Measurements from ENCODE around the gene UBN2. TPM values are rescaled to one million over a fixed set of nuclear protein-coding genes. Genes with fewer than 3 reads are reported as not detected.

UBN2 gene
- total RNA-seq, 2 experiments from 2014 or later: 7.2 to 19.9 TPM

- intact Hi-C loops (cut with micrococcal nuclease; ENCODE audit: unreplicated experiment): no loop called here
- ChIA-PET POLR2A (interaction anchor here (0.7 kb wide), 1 partner anchor 225 kb away, joined by 3 read pairs; no protein-coding TSS in a partner anchor), CTCF (ENCODE audit: unreplicated experiment) (no interaction called here)
- H3K36me3 ChIP-seq (ENCODE audit: insufficient read depth, low read length): peaks cover 64% of the 10 kb centered on the region
- H3K27ac ChIP-seq (ENCODE audit: low read depth, low read length, poor library complexity, severe bottlenecking): no peak overlapping the region
- BruUV-seq (replicated peaks): no TSS peak
- H3K4me1 ChIP-seq (ENCODE audit: insufficient read depth, low read length, poor library complexity, severe bottlenecking): no peaks in the 10 kb centered on the region
- no peak for DNase-seq (ENCODE audit: low spot score)
- H2AFZ ChIP-seq (ENCODE audit: low read length): no peak overlapping the region
- no peak for TF ChIP-seq CTCF (conservative IDR thresholded peaks at IDR 0.05; ENCODE audit: low read length)
- TF ChIP-seq EZH2phosphoT487 (IDR thresholded peaks at IDR 0.05; ENCODE audit: borderline replicate concordance, low read depth, low read length): no peak
- H3K79me2 ChIP-seq (ENCODE audit: insufficient read depth, low read depth, low read length): no peaks in the 10 kb centered on the region
- H3K4me3 ChIP-seq (ENCODE audit: low read depth, low read length, poor library complexity, severe bottlenecking): no peak overlapping the region
- no peaks in the 10 kb centered on the region for H4K20me1 ChIP-seq (ENCODE audit: insufficient read depth, low read length)
- H3K4me2 ChIP-seq (ENCODE audit: low read length): no peak overlapping the region
- no peaks in the 10 kb centered on the region for H3K9me2 ChIP-seq (ENCODE audit: insufficient read depth, low read length)
- H3K9me3 ChIP-seq (ENCODE audit: low read length): no peaks in the 10 kb centered on the region
Measured at GRCh38 chr7:139259142-139259541, 28.1 kb downstream of the UBN2 start.

GRCh38 chr7:139264220-139264619 lies 33.2 kb downstream of the UBN2 start:
- H4K20me1 ChIP-seq (ENCODE audit: insufficient read depth, low read length): no peaks in the 10 kb centered on the region
- H3K4me2 ChIP-seq (ENCODE audit: low read length): no peak overlapping the region
- intact Hi-C loops (cut with micrococcal nuclease; ENCODE audit: unreplicated experiment): no loop called here
- H2AFZ ChIP-seq (ENCODE audit: low read length): no peak overlapping the region
- DNase-seq (ENCODE audit: low spot score): no peak
- CTCF ChIA-PET (ENCODE audit: unreplicated experiment): no interaction called here
- BruUV-seq (replicated peaks): no TSS peak
- no peaks in the 10 kb centered on the region for H3K9me2 ChIP-seq (ENCODE audit: insufficient read depth, low read length)
- H3K4me1 ChIP-seq (ENCODE audit: insufficient read depth, low read length, poor library complexity, severe bottlenecking): no peaks in the 10 kb centered on the region
- H3K36me3 ChIP-seq (ENCODE audit: insufficient read depth, low read length): peaks cover 93% of the 10 kb centered on the region
- TF ChIP-seq EZH2phosphoT487 (IDR thresholded peaks at IDR 0.05; ENCODE audit: borderline replicate concordance, low read depth, low read length) (no peak), CTCF (conservative IDR thresholded peaks at IDR 0.05; ENCODE audit: low read length) (no peak)
- no peaks in the 10 kb centered on the region for H3K79me2 ChIP-seq (ENCODE audit: insufficient read depth, low read depth, low read length)
- H3K9me3 ChIP-seq (ENCODE audit: low read length): no peaks in the 10 kb centered on the region
- H3K4me3 ChIP-seq (ENCODE audit: low read depth, low read length, poor library complexity, severe bottlenecking): no peak overlapping the region
- H3K27ac ChIP-seq (ENCODE audit: low read depth, low read length, poor library complexity, severe bottlenecking): no peak overlapping the region
- POLR2A ChIA-PET: interaction anchor here (0.5 to 0.6 kb wide), 2 partner anchors 76 to 210 kb away, joined by 3 to 4 read pairs; no protein-coding TSS in a partner anchor

GRCh38 chr7:139265673-139266072 lies 34.6 kb downstream of the UBN2 start:
- Histone ChIP-seq H3K36me3 (ENCODE audit: insufficient read depth, low read length) (peaks cover 93% of the 10 kb centered on the region), H3K9me2 (ENCODE audit: insufficient read depth, low read length) (no peaks in the 10 kb centered on the region), H3K79me2 (ENCODE audit: insufficient read depth, low read depth, low read length) (no peaks in the 10 kb centered on the region), H3K27ac (ENCODE audit: low read depth, low read length, poor library complexity, severe bottlenecking) (no peak overlapping the region), H3K4me2 (ENCODE audit: low read length) (no peak overlapping the region), H3K4me1 (ENCODE audit: insufficient read depth, low read length, poor library complexity, severe bottlenecking) (no peaks in the 10 kb centered on the region), H2AFZ (ENCODE audit: low read length) (no peak overlapping the region), H4K20me1 (ENCODE audit: insufficient read depth, low read length) (no peaks in the 10 kb centered on the region), H3K9me3 (ENCODE audit: low read length) (no peaks in the 10 kb centered on the region), H3K4me3 (ENCODE audit: low read depth, low read length, poor library complexity, severe bottlenecking) (no peak overlapping the region)
- BruUV-seq (replicated peaks): no TSS peak
- no peak for DNase-seq (ENCODE audit: low spot score)
- intact Hi-C loops (cut with micrococcal nuclease; ENCODE audit: unreplicated experiment): no loop called here
- TF ChIP-seq CTCF (conservative IDR thresholded peaks at IDR 0.05; ENCODE audit: low read length): no peak
- no peak for TF ChIP-seq EZH2phosphoT487 (IDR thresholded peaks at IDR 0.05; ENCODE audit: borderline replicate concordance, low read depth, low read length)
- ChIA-PET POLR2A (interaction anchor here (0.7 kb wide), 1 partner anchor 17 kb away, joined by 4 read pairs; no protein-coding TSS in a partner anchor), CTCF (ENCODE audit: unreplicated experiment) (no interaction called here)
